ENCODE results near the gene ZSCAN10. TPM values are rescaled to one million over a fixed set of nuclear protein-coding genes. Genes with fewer than 3 reads are reported as not detected.

Gene ZSCAN10
- total and polyA plus RNA-seq, 7 donors: 0.07 to 0.16 TPM; not detected in 5

GRCh38 chr16:3088450-3088849 lies 10.6 kb downstream of the ZSCAN10 start:
- intact Hi-C loops (cut with DNase I): no loop called here
- H3K4me3 ChIP-seq: no peak overlapping the region
- DNase-seq: peak in 1 of 2 donors; percentile 19
- TF ChIP-seq CTCF (IDR thresholded peaks at IDR 0.05): no peak
- H3K9me3 ChIP-seq: no peaks in the 10 kb centered on the region
- H3K27ac ChIP-seq: no peak overlapping the region
- no peak for ATAC-seq
- H3K4me1 ChIP-seq: peaks cover 9% of the 10 kb centered on the region
- H3K36me3 ChIP-seq (ENCODE audit: insufficient read depth in 1 of 2, low read depth in 1 of 2): no peaks in the 10 kb centered on the region
- 56 to 60% (median 58%) methylated on average over 7 of the region's 7 CpGs for WGBS, 3 donors
- H3K27me3 ChIP-seq (ENCODE audit: insufficient read depth in 3 of 3, low read length in 2 of 3): peaks cover 0 to 5% (median 0%) of the 10 kb centered on the region in 3 donors

- 52 to 57% (median 55%) methylated on average over 18 of the region's 18 CpGs for WGBS, 3 donors
- Histone ChIP-seq H3K4me1 (peaks cover 9% of the 10 kb centered on the region), H3K27ac (peak overlapping the region; percentile 58), H3K36me3 (ENCODE audit: insufficient read depth in 1 of 2, low read depth in 1 of 2) (no peaks in the 10 kb centered on the region), H3K4me3 (peak overlapping the region; percentile 56), H3K9me3 (no peaks in the 10 kb centered on the region), H3K27me3 (ENCODE audit: insufficient read depth in 3 of 3, low read length in 2 of 3) (peaks cover 0 to 2% (median 0%) of the 10 kb centered on the region in 3 donors)
- DNase-seq: peak in 1 of 2 donors; percentile 72
- intact Hi-C loops (cut with DNase I): no loop called here
- TF ChIP-seq CTCF (IDR thresholded peaks at IDR 0.05): peak; percentile 12
- peak; percentile 48 to 78 (median 63) for ATAC-seq
These were observed 11.6 kb downstream of the ZSCAN10 start for GRCh38 chr16:3087243-3088235.

GRCh38 chr16:3086596-3087242 lies 12.4 kb downstream of the ZSCAN10 start:
- peak overlapping the region; percentile 56 for H3K4me3 ChIP-seq
- H3K4me1 ChIP-seq: peaks cover 9% of the 10 kb centered on the region
- TF ChIP-seq CTCF (IDR thresholded peaks at IDR 0.05): no peak
- H3K9me3 ChIP-seq: no peaks in the 10 kb centered on the region
- intact Hi-C loops (cut with DNase I): no loop called here
- DNase-seq (peak in 1 of 2 donors; percentile 52), ATAC-seq (peak in 3 of 4 donors; percentile 11 to 54 (median 36))
- H3K27ac ChIP-seq: peak overlapping the region; percentile 58
- WGBS, 3 donors: 57 to 67% (median 59%) methylated on average over 14 of the region's 14 CpGs
- no peaks in the 10 kb centered on the region for H3K27me3 ChIP-seq (ENCODE audit: insufficient read depth in 3 of 3, low read length in 2 of 3)
- no peaks in the 10 kb centered on the region for H3K36me3 ChIP-seq (ENCODE audit: insufficient read depth in 1 of 2, low read depth in 1 of 2)

GRCh38 chr16:3085868-3086595 lies 13.1 kb downstream of the ZSCAN10 start:
- H3K9me3 ChIP-seq: no peaks in the 10 kb centered on the region
- H3K27ac ChIP-seq: peak overlapping the region; percentile 58
- TF ChIP-seq CTCF (IDR thresholded peaks at IDR 0.05): no peak
- peaks cover 9% of the 10 kb centered on the region for H3K4me1 ChIP-seq
- peak in 1 of 2 donors; percentile 6 for DNase-seq
- no peak for ATAC-seq
- whole genome bisulfite sequencing, 3 donors: 78 to 81% (median 80%) methylated on average over 15 to 17 of the region's 17 CpGs
- peak overlapping the region; percentile 56 for H3K4me3 ChIP-seq
- intact Hi-C loops (cut with DNase I): no loop called here
- H3K36me3 ChIP-seq (ENCODE audit: insufficient read depth in 1 of 2, low read depth in 1 of 2): no peaks in the 10 kb centered on the region
- H3K27me3 ChIP-seq (ENCODE audit: insufficient read depth in 3 of 3, low read length in 2 of 3): no peaks in the 10 kb centered on the region

Measured in psoas muscle (tissue), 8 donors.